Prostate gland (tissue), 2 donors: ENCODE results near the gene KL. TPM values are rescaled to one million over a fixed set of nuclear protein-coding genes. Genes with fewer than 3 reads are reported as not detected.

Experiments
- DNase-seq: peaks from one replicate; pipeline ENCODE4 v3.0.0-alpha.2; 2019; ENCODE audit warnings: low spot score
- H3K27ac ChIP-seq, 2 donors: fragments of 200-600 bp; sonication (generic); 2 replicates each; pipeline ENCODE4 v1.5.1; 2017 to 2019
- H3K27me3 ChIP-seq: fragments of 200-600 bp; sonication (generic); replicated peaks from 2 replicates; pipeline ENCODE4 v1.5.1; 2019; ENCODE audit not compliant: insufficient read depth
- H3K36me3 ChIP-seq, 2 donors: fragments of 200-600 bp; sonication (generic); 1 replicate in 1 of 2; 2 replicates in 1 of 2; pipeline versions ENCODE4 v1.5.1 to v1.8.1; 2017 to 2019
- H3K4me1 ChIP-seq: fragments of 200-600 bp; sonication (generic); replicated peaks from 2 replicates; pipeline ENCODE4 v1.5.1; 2019
- H3K4me3 ChIP-seq, 2 donors: fragments of 200-600 bp; sonication (generic); 2 replicates each; pipeline ENCODE4 v1.5.1; 2017 to 2019
- H3K9me3 ChIP-seq: fragments of 200-600 bp; sonication (generic); 2 replicates; pipeline ENCODE4 v1.5.1; 2017
- POLR2A ChIP-seq: fragments of 450-650 bp; IDR thresholded peaks from one replicate; pipeline ENCODE4 v1.6.1; 2016; ENCODE audit warnings: antibody characterized with exemption, mild to moderate bottlenecking
- POLR2AphosphoS5 ChIP-seq: sonication (generic); formaldehyde crosslinking; IDR thresholded peaks from one replicate; pipeline ENCODE4 v1.6.1; 2017; ENCODE audit warnings: antibody characterized with exemption
- WGBS: methylation state at CpG from one replicate; pipeline ENCODE4 v1.1.5; 2018; 5-methylcytosine and 5-hydroxymethylcytosine counted together
- intact Hi-C: fragments of 100-400 bp; cut with DNase I; formaldehyde crosslinking; loops from one replicate; pipeline ENCODE4 v1.14.2; 2022
- total RNA-seq, 2 donors: library from RNA; depleted of rRNA; stranded (reverse); fragments of >200 nt; gene quantifications; one replicate each; pipeline ENCODE4 v1.1.0, GENCODE V29; 2016
- TF ChIP-seq, protein P1 (sequence below), 4 experiments: fragments of 200-600 bp in 2 of 4; fragments of 450-650 bp in 2 of 4; sonication (generic) in 2 of 4; IDR thresholded peaks; 1 replicate in 3 of 4; 2 replicates in 1 of 4; pipeline ENCODE4 v1.5.1; 2016 to 2019; ENCODE audit warnings: antibody characterized with exemption in 4 of 4, mild to moderate bottlenecking in 2 of 4, moderate library complexity in 2 of 4

KL gene
- total RNA-seq, 2 donors from 2014 or later: 13.9 to 46.8 TPM

DNA sequence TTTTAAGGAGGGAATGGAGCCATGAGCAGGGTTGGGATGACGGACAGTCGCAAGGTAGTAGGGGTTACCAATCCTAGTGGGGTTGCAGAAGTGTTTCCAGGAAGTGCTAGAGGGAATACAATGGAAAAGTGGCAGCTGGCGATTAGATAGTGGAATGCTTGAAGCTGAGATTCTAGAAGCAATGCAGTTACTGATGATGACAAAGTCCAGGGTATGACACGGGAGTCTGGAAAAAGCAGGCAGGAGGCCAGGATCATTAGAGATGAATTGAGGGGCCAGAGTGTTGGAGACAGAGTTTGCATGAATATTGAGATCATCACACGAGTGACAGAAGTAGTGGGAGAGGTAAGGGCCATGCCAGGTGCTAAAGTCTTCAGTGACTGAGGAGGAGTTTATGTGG is 17.3 kb upstream of the KL start:
- no peaks in the 10 kb centered on the region for H3K4me1 ChIP-seq
- no peaks in the 10 kb centered on the region for H3K27me3 ChIP-seq
- no peak for TF ChIP-seq POLR2AphosphoS5
- TF ChIP-seq, protein P1, sequence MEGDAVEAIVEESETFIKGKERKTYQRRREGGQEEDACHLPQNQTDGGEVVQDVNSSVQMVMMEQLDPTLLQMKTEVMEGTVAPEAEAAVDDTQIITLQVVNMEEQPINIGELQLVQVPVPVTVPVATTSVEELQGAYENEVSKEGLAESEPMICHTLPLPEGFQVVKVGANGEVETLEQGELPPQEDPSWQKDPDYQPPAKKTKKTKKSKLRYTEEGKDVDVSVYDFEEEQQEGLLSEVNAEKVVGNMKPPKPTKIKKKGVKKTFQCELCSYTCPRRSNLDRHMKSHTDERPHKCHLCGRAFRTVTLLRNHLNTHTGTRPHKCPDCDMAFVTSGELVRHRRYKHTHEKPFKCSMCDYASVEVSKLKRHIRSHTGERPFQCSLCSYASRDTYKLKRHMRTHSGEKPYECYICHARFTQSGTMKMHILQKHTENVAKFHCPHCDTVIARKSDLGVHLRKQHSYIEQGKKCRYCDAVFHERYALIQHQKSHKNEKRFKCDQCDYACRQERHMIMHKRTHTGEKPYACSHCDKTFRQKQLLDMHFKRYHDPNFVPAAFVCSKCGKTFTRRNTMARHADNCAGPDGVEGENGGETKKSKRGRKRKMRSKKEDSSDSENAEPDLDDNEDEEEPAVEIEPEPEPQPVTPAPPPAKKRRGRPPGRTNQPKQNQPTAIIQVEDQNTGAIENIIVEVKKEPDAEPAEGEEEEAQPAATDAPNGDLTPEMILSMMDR (IDR thresholded peaks at IDR 0.05): no peak
- TF ChIP-seq POLR2A: no peak
- intact Hi-C loops: no loop called here
- 95% methylated on average over 5 of the region's 5 CpGs for WGBS
- no peak overlapping the region for H3K4me3 ChIP-seq
- DNase-seq: no peak
- H3K9me3 ChIP-seq: no peaks in the 10 kb centered on the region
- no peaks in the 10 kb centered on the region for H3K36me3 ChIP-seq
- no peak overlapping the region for H3K27ac ChIP-seq

DNA sequence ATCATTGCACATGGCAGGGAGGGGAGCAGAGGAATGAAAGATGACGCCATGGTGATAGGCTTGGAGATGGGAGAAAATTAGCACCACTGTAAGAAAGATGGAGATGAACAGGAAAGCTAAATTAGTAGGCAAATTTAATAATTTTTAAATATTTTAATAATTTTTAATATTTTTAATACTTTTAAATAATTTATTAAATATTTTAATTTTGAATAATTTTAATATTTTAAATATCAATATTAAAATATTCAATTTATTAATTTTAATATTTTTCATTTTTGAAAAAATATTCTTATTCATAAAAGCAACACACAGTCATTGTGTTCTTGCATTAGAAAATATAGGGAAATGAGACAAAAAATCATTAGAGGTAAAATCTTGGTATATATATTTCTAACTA is 15.9 kb upstream of the KL start:
- Histone ChIP-seq H3K27ac (no peak overlapping the region), H3K4me3 (no peak overlapping the region), H3K36me3 (no peaks in the 10 kb centered on the region), H3K4me1 (no peaks in the 10 kb centered on the region), H3K9me3 (no peaks in the 10 kb centered on the region), H3K27me3 (no peaks in the 10 kb centered on the region)
- intact Hi-C loops: no loop called here
- WGBS: 90% methylated on average over 1 of the region's 1 CpG
- no peak for TF ChIP-seq POLR2A
- DNase-seq: no peak

DNA sequence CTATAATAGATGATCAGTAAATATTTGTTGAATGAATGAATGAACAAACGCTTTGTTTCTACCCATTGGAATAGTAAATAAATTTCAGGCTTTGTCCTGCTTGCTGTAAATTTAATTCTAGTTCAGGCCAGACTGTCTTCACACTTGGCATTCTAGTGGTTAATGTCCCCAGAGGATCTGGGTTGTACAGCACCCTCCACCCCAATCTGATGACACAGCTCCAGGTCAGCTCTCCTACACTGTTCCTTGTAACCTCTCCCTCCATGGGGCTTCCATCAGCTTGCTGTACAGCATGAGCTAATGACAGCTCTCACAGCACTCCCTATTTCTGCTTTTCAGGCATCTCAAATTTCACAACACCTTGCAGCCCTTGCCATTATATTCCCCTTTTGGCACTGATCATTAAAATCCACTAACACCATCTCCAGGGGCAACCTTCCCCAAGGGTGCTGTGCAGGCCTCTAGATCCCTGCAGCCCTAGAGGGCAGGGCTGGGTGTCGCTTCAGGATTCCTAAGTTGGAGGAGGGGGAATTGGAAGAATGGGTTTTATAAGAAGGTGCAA is 12.7 kb upstream of the KL start:
- intact Hi-C loops: no loop called here
- Histone ChIP-seq H3K36me3 (no peaks in the 10 kb centered on the region), H3K27ac (peak overlapping the region in 1 of 2 donors; percentile 13), H3K27me3 (no peaks in the 10 kb centered on the region), H3K9me3 (no peaks in the 10 kb centered on the region), H3K4me3 (no peak overlapping the region), H3K4me1 (no peaks in the 10 kb centered on the region)
- no peak for DNase-seq
- TF ChIP-seq, protein P1 (IDR thresholded peaks at IDR 0.05): no peak
- TF ChIP-seq POLR2AphosphoS5: no peak
- TF ChIP-seq POLR2A: no peak
- WGBS: 85% methylated on average over 2 of the region's 2 CpGs

DNA sequence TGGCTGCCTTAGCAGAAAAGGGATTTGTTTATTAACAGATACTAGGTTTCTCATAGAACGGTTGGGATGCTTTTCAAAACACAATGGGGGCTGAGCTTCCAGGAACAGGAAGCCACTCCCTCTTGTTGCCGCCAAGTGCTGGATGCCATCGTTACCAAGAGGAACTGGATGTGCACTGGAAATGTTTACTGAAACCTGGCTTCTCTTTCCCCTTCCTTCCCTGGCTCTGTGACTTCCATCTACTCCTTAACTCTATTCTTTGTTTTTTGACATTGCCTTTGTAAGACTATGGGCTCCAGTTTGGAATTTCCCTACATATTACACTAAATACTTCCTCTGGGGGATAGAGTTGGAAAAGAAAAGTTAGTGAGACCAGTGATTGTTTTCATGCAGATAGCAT is 11.7 kb upstream of the KL start:
- peak overlapping the region in 1 of 2 donors; percentile 13 for H3K27ac ChIP-seq
- intact Hi-C loops: no loop called here
- H3K4me1 ChIP-seq: no peaks in the 10 kb centered on the region
- no peaks in the 10 kb centered on the region for H3K27me3 ChIP-seq
- no peaks in the 10 kb centered on the region for H3K36me3 ChIP-seq
- WGBS: 5% methylated on average over 3 of the region's 3 CpGs
- no peaks in the 10 kb centered on the region for H3K9me3 ChIP-seq
- H3K4me3 ChIP-seq: no peak overlapping the region
- TF ChIP-seq, protein P1 (IDR thresholded peaks at IDR 0.05): no peak
- TF ChIP-seq POLR2AphosphoS5: peak; percentile 23
- no peak for DNase-seq

DNA sequence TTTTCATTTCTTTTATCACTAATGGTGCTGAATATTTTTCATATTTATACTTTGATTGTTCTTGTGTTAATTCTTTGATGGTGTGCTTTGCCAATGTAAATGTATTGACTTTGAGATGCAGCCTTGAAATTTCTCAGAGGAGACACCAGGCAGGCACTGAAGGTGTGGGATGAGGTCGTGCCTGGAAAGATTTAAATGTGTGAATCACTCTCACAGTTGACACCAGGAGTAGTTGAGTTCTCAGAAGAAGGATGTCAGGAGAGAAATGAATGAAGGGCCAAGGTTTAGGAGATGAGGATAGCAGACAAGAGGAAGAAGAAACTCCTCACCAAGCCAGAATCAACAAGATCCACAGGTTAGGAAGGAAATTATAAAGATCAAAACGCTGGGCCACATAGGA is 10.1 kb upstream of the KL start:
- Histone ChIP-seq H3K27ac (no peak overlapping the region), H3K27me3 (no peaks in the 10 kb centered on the region), H3K4me3 (no peak overlapping the region), H3K36me3 (no peaks in the 10 kb centered on the region), H3K9me3 (no peaks in the 10 kb centered on the region), H3K4me1 (no peaks in the 10 kb centered on the region)
- TF ChIP-seq POLR2A: no peak
- TF ChIP-seq POLR2AphosphoS5: no peak
- TF ChIP-seq, protein P1 (IDR thresholded peaks at IDR 0.05): no peak
- 71% methylated on average over 2 of the region's 2 CpGs for WGBS
- intact Hi-C loops: no loop called here
- no peak for DNase-seq
